Iris pigment epithelial cell (primary cell): ENCODE measurements around the gene SKP1.
A peak's percentile ranks its signal among the peaks of the same experiment; 100 is the strongest.

Experiments used
- DNase-seq: peaks from one replicate; pipeline ENCODE4 v3.0.0-alpha.2; 2011; ENCODE audit warnings: low read depth

Gene SKP1

DNA sequence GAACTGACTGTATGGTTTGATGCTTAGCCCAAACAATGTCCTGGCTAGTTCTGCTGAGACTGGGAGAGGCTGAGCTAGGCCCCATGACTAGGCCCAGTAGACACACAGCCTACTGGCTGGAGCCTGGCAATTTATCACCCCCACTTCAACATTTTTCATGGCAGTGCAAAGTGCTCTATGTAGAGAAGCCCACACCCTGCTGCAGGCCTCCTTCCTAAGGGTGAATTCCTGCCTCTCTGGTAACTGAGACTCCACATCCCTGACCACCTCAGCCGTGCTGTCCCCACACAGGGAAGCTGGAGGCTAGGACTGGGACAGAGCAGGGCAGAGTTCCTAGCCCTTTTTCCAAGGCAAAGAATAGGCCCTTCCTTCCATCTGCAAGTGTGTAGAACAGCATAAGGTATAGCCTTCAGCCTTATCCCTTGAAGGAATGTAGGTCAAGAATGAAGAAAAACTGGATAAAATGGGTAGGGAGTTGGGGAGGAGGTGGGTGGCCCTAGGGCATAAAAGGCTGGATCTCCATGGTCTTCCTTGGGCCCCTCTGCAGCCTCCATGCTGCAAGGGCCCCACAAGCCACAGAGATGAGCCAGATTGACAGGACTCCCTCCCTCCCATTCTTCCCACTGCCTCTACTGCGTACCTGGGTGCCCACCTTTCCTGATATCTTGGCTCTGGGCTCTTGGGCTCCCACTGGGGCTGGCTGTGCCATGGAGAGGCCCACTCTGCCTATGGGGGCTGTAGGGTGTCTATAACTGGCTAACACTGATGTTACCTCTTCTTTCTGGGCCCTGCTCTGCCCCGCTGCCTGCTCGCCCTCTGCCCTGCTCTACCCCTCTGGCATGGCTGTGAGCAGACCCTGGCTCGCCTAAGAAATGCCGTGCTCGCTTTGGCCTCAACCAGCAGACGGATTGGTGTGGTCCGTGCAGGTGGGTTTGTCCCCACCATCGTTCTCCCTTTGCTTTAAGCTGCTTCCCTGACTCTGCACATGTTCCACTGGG lies 32.5 kb downstream of the SKP1 start:
- no peak for DNase-seq

GRCh38 chr5:134143431-134143830 lies 33.3 kb downstream of the SKP1 start:
- DNase-seq: no peak

- no peak for DNase-seq
Measured at GRCh38 chr5:134142806-134143205, 33.9 kb downstream of the SKP1 start.

DNA sequence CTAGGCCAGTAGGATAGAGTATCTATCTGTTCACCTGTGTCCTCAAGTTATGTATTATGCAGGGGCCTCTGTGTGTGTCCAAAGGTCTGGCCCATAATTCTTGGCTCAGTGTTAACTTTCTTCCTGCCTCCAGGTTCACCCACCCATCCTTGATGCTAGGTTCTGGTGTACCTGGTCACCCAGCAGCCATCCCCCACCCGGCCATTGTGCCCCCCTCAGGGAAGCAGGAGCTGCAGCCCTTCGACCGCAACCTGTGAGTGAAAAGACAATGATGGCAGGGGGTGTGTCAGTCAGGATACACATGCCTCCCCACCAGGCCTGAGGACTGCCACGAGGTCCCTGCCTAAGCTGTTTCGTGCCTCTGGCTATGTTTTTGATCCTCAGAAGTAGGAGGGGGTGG lies 34.7 kb downstream of the SKP1 start:
- no peak for DNase-seq

- DNase-seq: no peak
Measured at GRCh38 chr5:134141331-134142050, 35.3 kb downstream of the SKP1 start.

DNA sequence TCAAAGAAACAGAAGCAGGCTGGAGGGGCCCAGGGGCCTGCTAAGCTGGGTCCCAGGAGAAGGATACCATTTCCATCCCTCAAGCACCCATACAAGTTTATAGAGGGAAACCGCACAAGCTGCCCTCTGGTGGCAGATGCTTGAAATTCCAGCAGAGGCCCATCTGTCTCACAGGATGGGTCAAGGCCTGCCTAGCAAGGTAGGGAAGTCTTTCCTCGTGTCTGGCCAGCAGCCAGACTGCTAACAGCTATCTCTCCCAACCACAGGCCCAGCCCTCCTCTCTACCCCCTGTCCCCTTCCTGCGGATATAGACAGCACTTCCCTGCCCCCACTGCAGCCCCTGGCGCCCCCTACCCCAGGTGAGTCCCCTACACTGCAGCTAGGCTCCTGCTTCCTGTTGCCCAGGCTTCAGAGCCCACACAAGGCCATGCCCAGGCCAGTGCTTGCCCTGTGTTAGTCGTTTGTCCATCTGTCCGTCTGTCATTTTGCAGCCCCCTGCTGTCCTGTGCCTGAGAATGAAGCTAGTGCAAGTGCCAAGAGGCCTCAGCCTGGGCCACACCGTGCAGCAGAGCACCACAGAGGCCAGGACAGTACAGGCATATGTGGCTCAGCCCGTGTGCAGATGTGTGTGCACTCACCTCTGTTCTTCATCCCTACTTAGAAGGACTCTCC lies 36.1 kb downstream of the SKP1 start:
- peak; percentile 72 for DNase-seq

- no peak for DNase-seq
Measured at GRCh38 chr5:134139891-134140469, 36.8 kb downstream of the SKP1 start.

- no peak for DNase-seq
Measured at GRCh38 chr5:134139377-134139851, 37.3 kb downstream of the SKP1 start.

DNA sequence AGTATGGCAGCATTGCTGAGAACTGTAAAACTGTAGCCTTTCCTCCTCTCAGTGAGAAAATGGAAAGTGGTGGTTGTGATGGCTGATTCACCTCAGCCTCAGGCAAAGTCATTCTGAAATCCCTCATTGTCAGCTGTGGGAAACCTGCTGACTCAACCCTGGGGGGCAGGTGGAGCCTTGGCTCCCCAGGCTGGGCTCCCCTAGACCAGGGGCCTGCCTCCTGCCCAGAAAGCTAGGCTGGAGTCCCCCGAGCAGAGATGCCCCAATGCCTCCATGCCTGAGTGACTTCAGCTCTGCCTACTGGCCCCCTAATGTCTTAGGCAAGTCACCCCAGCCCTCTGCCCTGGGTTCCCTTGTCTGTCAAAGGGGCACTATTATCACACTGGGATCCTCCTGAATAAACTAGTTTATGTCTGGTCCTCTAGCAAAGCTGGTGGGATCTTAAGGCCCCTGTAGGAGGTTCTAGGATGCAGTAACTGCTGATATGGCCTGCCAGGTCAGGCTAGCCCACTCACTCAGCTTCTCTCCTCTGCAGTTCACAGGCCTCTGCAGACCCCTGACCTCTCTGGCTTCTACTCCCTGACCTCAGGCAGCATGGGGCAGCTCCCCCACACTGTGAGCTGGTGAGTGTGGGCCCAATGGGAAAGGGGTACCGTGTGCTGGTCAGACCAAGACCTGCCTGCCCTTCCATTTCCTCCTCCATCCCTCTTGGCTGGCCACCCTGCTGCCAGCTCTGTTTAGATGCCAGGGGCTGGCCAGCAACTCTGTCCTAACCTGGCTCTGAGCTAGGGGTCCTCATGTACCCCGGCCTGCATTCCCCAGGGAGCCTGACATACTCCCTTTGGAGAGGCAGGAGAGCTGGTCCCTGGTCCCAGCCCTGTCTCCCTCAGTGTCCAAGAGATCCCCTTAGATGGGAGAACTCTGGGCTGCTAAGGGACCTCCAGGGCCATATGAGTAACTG lies 38.1 kb downstream of the SKP1 start:
- peak; percentile 62 for DNase-seq

- no peak for DNase-seq
Measured at GRCh38 chr5:134136771-134137170, 40.0 kb downstream of the SKP1 start.

DNA sequence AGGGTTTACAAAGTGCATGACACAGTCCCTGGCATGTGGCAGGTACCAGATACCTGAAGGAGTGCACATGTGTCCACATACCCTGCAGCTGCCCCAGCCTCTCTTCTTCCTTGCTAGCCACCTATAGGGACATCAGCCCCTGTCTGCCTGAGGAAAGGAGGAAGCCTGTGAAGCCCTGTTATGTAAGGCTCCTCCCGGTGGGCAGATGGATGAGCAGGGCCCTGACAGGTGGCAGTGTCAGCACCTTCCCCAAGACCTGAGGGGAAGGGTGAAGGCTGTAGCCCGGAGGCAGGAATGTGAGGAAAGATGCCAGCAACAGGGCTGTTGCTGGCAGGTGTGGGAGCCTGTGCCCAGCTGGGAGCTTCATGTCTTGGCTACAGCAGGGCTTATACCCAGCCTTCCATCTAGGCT lies 40.5 kb downstream of the SKP1 start:
- DNase-seq: no peak

GRCh38 chr5:134135091-134135655 lies 41.6 kb downstream of the SKP1 start:
- DNase-seq: no peak

DNA sequence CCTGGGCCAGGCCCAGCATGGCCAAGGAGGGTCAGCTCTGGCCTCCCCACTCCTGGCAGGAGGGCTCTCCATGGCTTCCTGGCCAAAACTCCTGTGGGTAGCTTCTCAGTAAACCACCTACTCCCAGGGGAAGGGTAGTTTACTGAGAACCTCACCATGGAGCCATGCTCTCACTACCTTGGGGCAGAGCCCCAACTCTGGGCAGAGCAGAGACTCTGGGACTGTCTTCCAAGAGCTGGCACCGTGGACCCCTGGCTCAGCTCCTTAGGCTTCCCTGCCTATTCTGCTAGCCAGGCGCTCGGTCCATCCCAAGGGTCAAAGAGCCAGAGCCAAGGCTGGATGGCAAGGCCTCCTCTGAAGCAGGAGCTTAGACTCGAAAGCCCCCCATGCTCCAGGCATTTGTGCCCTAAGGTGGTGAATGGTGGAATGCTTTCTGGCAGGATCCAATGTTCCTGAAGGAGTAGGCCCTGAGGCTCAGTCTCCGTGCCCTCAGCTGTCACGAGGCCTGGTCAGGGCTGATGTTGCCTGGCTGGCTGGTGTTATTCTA lies 42.7 kb downstream of the SKP1 start:
- DNase-seq: no peak

DNA sequence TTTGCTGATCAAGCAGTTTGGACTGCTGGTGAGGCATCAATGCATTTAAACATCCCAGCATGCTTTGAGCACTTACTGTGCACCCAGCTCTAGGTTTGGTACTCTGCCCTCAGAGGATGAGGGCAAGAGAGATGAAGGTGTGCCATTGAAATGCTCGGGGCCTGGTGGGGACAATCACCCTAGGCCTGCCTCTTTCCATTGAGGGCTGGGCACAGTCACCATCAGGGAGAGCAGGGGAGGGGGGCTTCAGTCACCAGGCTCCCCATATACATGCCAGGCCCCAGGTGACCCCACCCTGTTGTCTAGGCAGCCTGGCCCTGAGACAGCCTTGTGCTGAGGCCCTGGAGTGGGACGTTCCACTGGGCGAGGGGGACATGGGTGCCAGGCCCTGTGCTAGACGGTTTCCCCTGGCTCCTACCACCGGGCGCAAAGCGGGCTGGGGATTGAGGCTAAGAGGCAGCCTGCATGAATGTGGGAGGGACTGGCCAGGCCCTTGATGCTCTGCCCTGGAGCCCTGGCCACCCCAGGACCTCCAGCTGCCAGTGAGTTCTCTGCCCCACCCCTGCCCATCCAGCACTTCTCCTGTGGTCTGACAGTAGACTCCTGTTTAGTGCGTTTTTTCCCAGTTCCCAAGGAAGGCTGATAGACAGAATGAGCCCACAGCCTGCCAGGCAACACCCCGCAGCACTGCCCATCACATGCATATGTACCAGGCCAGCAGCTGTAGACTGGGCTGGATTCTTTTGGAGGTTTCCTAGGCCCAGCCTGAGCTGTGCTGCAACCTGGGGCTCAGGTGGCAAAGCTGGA lies 43.4 kb downstream of the SKP1 start:
- no peak for DNase-seq

GRCh38 chr5:134132372-134133187 lies 44.2 kb downstream of the SKP1 start:
- DNase-seq: no peak

DNA sequence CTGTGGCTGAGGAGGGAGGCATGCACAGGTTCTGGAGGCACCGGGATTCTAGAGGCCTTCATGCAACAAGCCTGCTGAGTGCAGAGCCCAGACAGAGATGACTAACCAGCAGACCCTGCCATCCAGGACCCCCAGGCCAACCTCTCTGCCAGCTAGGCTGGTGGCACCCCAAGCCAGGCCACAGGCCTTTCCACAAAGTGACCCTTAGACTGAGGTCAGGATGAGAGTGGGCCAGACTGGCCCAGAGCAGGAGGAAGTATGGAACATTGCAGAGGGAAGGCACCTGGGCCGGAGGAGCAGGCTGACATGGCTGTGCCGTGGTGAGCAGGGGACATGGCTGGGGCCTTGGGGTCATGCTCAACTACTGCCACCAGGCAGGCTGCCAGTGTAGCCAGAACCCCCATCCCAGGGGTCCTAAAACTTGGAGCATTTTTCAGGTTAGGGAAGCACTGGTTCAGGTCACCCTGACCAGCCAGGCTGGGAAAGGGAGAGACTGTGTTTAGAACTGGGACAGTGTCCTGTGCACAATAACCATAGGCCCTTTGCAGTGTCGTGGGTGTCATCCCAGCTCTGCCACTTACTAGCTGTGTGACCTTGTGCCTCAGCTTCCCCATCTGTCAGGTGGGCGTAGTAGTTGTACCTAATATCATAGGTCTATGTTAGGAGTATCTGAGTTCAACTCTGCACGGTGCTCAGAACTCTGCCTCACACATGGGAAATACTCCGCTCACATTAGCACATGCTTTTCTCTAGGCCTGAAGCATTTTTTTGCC lies 45.0 kb downstream of the SKP1 start:
- DNase-seq: no peak

DNA sequence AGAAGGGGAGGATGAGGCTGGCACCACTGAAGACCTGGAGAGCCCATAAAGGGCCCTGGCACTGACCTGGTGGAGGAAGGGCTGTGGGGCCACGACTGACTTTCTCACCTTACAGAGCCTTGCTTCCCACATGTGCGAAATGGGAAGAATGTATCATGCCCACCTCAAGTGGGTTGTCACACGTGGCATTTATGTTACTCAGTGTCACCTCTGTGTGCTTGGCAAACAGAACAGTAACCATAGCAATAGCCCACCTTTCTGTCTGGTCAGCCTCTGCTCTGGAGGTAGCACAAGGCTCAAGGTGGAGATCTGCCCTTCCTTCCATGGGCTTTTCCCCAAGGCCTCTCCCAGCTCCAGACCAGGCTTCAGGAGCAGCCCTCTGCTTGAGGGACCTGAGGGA lies 45.6 kb downstream of the SKP1 start:
- DNase-seq: no peak
